LHCN-M2 (cell line): ENCODE data around the gene PHPT1. TPM values are rescaled to one million over a fixed set of nuclear protein-coding genes. Genes with fewer than 3 reads are reported as not detected.
"Not testable (repeated sequence)": the region's sequence is repeated elsewhere in the genome, so short reads cannot be mapped to it uniquely, and the experiment has no call there.

Experiments used
- DNase-seq: peaks from one replicate; pipeline ENCODE4 v3.0.0-alpha.2; 2012; ENCODE audit warnings: low read depth
- total RNA-seq: library from RNA; depleted of rRNA; stranded (reverse); fragments of >200 nt; gene quantifications from 2 replicates; pipeline ENCODE4 v1.2.3, GENCODE V29; 2014; rRNA removed

PHPT1 gene
- total RNA-seq, 1 experiment from 2014 or later = 109 TPM

GRCh38 chr9:136883670-136884069 is 34.5 kb downstream of the PHPT1 start:
- not testable (repeated sequence) for DNase-seq

- peak; percentile 98 for DNase-seq
These were observed 36.9 kb downstream of the PHPT1 start, which contains the start of gene TRAF2 for GRCh38 chr9:136885950-136886578. TRAF2 (plus strand) TSS chr9:136886516; CDS start chr9:136898741, 12,225 bp downstream.

- DNase-seq = peak; percentile 19
These were observed 37.7 kb downstream of the PHPT1 start for GRCh38 chr9:136886610-136887597.

GRCh38 chr9:136888454-136888853 is 39.2 kb downstream of the PHPT1 start:
- DNase-seq = no peak

GRCh38 chr9:136889858-136890257 is 40.6 kb downstream of the PHPT1 start:
- DNase-seq = no peak

- no peak for DNase-seq
These were observed 41.5 kb downstream of the PHPT1 start for GRCh38 chr9:136890661-136891060.

- no peak for DNase-seq
These were observed 46.8 kb downstream of the PHPT1 start for GRCh38 chr9:136896027-136896426.

GRCh38 chr9:136898483-136899100 is 49.4 kb downstream of the PHPT1 start:
- DNase-seq = no peak

- DNase-seq = no peak
These were observed 50.0 kb downstream of the PHPT1 start for GRCh38 chr9:136899196-136899595.

GRCh38 chr9:136900556-136900955 is 51.3 kb downstream of the PHPT1 start:
- DNase-seq = no peak

Other genes with a start within 250 kb of the PHPT1 start
- 7.6 and 8.9 TPM in 2 replicates for gene EGFL7, start 186.5 kb upstream of the PHPT1 start, total RNA-seq
- 36.2 and 40.2 TPM in 2 replicates for gene AGPAT2, start 162.0 kb upstream of the PHPT1 start, total RNA-seq
- gene DIPK1B, start 136.8 kb upstream of the PHPT1 start, total RNA-seq = 0.77 TPM in 1 of 2 replicates, not detected in the other
- gene LCN10, start 106.5 kb upstream of the PHPT1 start, total RNA-seq = not detected in 2 replicates
- gene LCN6, start 100.9 kb upstream of the PHPT1 start, total RNA-seq = not detected in 2 replicates
- not detected in 2 replicates for gene LCN8, start 91.2 kb upstream of the PHPT1 start, total RNA-seq
- gene LCN15, start 84.9 kb upstream of the PHPT1 start, total RNA-seq = not detected in 2 replicates
- 61.2 and 76.3 TPM in 2 replicates for gene TMEM141, start 58.1 kb upstream of the PHPT1 start, total RNA-seq
- 1.4 TPM in 1 of 2 replicates, not detected in the other for gene CCDC183, start 53.1 kb upstream of the PHPT1 start, total RNA-seq
- 83.4 and 91.3 TPM in 2 replicates for gene RABL6, start 41.5 kb upstream of the PHPT1 start, total RNA-seq
- gene AJM1, start 6.9 kb upstream of the PHPT1 start, total RNA-seq = 3.1 and 3.6 TPM in 2 replicates
- gene MAMDC4, start 2.9 kb downstream of the PHPT1 start, total RNA-seq = 3.8 and 7.2 TPM in 2 replicates
- 335 and 349 TPM in 2 replicates for gene EDF1, start 16.9 kb downstream of the PHPT1 start, total RNA-seq
- gene TRAF2, start 37.1 kb downstream of the PHPT1 start, total RNA-seq = 11.7 and 12.6 TPM in 2 replicates
- gene FBXW5, start 95.3 kb downstream of the PHPT1 start, total RNA-seq = 205 and 264 TPM in 2 replicates
- gene C8G, start 95.8 kb downstream of the PHPT1 start, total RNA-seq = not detected in 2 replicates
- not detected in 2 replicates for gene LCN12, start 102.9 kb downstream of the PHPT1 start, total RNA-seq
- gene PTGDS, start 128.1 kb downstream of the PHPT1 start, total RNA-seq = 2.0 TPM in 1 of 2 replicates, not detected in the other
- 0.11 TPM in 1 of 2 replicates, not detected in the other for gene LCNL1, start 133.6 kb downstream of the PHPT1 start, total RNA-seq
- 53.2 and 67.3 TPM in 2 replicates for gene PAXX, start 143.0 kb downstream of the PHPT1 start, total RNA-seq
- 0.52 TPM in 1 of 2 replicates, not detected in the other for gene CLIC3, start 147.2 kb downstream of the PHPT1 start, total RNA-seq
- gene ABCA2, start 178.8 kb downstream of the PHPT1 start, total RNA-seq = 13.2 and 15.5 TPM in 2 replicates
- not detected in 2 replicates for gene FUT7, start 182.7 kb downstream of the PHPT1 start, total RNA-seq
- gene NPDC1, start 196.8 kb downstream of the PHPT1 start, total RNA-seq = 5.3 and 5.5 TPM in 2 replicates
- gene ENTPD2, start 204.7 kb downstream of the PHPT1 start, total RNA-seq = not detected in 2 replicates
- gene SAPCD2, start 221.1 kb downstream of the PHPT1 start, total RNA-seq = 16.1 and 17.7 TPM in 2 replicates
- 13.6 and 17.6 TPM in 2 replicates for gene UAP1L1, start 228.1 kb downstream of the PHPT1 start, total RNA-seq
- 78.4 and 92.8 TPM in 2 replicates for gene MAN1B1, start 237.6 kb downstream of the PHPT1 start, total RNA-seq